A549 (cell line): ENCODE measurements around the gene POLD2. TPM values are rescaled to one million over a fixed set of nuclear protein-coding genes. Genes with fewer than 3 reads are reported as not detected.

Source experiments
- ATAC-seq, 2 experiments: fragments of 200-7000 bp in 1 of 2; fragments of >200 bp in 1 of 2; cut with Nextera tagmentation in 1 of 2; cut with Tn5 transposase in 1 of 2; 3 replicates each; pipeline versions ENCODE4 v1.8.0 to v1.9.1; 2018 to 2020; ENCODE audit warnings: mild to moderate bottlenecking in 1 of 2, moderate library complexity in 1 of 2
- CTCF ChIA-PET: fragments of 300-600 bp; sonication (Branson Sonifier 250); formaldehyde crosslinking; extraction: SDS; loops from one replicate; lab custom pipeline; 2021; ENCODE audit warnings: antibody characterized with exemption, inconsistent platforms; lab: Yijun Ruan, JAX
- POLR2A ChIA-PET: fragments of 350-600 bp; formaldehyde crosslinking; extraction: SDS; loops from one replicate; lab custom pipeline; 2021; ENCODE audit warnings: antibody characterized with exemption, inconsistent platforms; lab: Yijun Ruan, JAX
- DNase-seq, 2 experiments: peaks; one replicate each; pipeline versions ENCODE4 v3.0.0 to v3.0.0-alpha.2; 2011 to 2016; ENCODE audit warnings: low read depth in 1 of 2, low spot score in 1 of 2
- FAIRE-seq: peaks from 2 replicates; lab custom pipeline; 2011; peaks lifted over from hg19 to GRCh38; lab: Jason Lieb, UNC
- H3K27ac ChIP-seq, 2 experiments: fragments of >200 bp; sonication (Bioruptor Twin); formaldehyde crosslinking; 3 replicates each; pipeline ENCODE4 v1.5.1; 2016 to 2017
- H3K4me1 ChIP-seq: fragments of >200 bp; sonication (Bioruptor Twin); formaldehyde crosslinking; 3 replicates; pipeline ENCODE4 v1.6.1; 2016
- H3K4me2 ChIP-seq: fragments of >200 bp; sonication (Bioruptor Twin); formaldehyde crosslinking; 3 replicates; pipeline ENCODE4 v1.6.1; 2016
- H3K4me3 ChIP-seq: fragments of >200 bp; sonication (Bioruptor Twin); formaldehyde crosslinking; 3 replicates; pipeline ENCODE4 v1.5.1; 2016
- H3K9me3 ChIP-seq: fragments of >200 bp; sonication (Bioruptor Twin); formaldehyde crosslinking; 3 replicates; pipeline ENCODE4 v1.6.1; 2016
- ATOH8 ChIP-seq: fragments of 250-450 bp; sonication (Bioruptor Pico); IDR thresholded peaks from 2 replicates; pipeline ENCODE4 v1.5.0; 2020; ENCODE audit warnings: low read depth, mild to moderate bottlenecking, moderate library complexity
- CHD2 ChIP-seq: fragments of 150-350 bp; IDR thresholded peaks from 2 replicates; pipeline ENCODE4 v1.6.1; 2014; ENCODE audit warnings: low read length; ENCODE audit not compliant: partially characterized antibody
- ESRRA ChIP-seq: fragments of 150-350 bp; IDR thresholded peaks from 2 replicates; pipeline ENCODE4 v1.6.1; 2014; ENCODE audit warnings: mild to moderate bottlenecking, low read length, borderline replicate concordance
- FOSL2 ChIP-seq, 2 experiments: fragments of 450-650 bp in 1 of 2; fragments of >200 bp in 1 of 2; sonication (Bioruptor Twin) in 1 of 2; formaldehyde crosslinking; IDR thresholded peaks; 2 replicates each; pipeline versions ENCODE4 v1.5.0 to v1.6.1; 2016 to 2020; ENCODE audit warnings: mild to moderate bottlenecking in 1 of 2, moderate library complexity in 1 of 2
- HMGXB4 ChIP-seq: fragments of 250-450 bp; sonication (Bioruptor Pico); IDR thresholded peaks from 2 replicates; pipeline ENCODE4 v1.5.0; 2021; ENCODE audit warnings: mild to moderate bottlenecking, moderate library complexity, borderline replicate concordance
- PHF8 ChIP-seq: fragments of 200-600 bp; sonication (generic); IDR thresholded peaks from 2 replicates; pipeline ENCODE4 v1.6.1; 2016; ENCODE audit warnings: low read depth, mild to moderate bottlenecking, antibody characterized with exemption, moderate library complexity, borderline replicate concordance
- RCOR1 ChIP-seq: fragments of 150-350 bp; IDR thresholded peaks from 2 replicates; pipeline ENCODE4 v1.6.1; 2014; ENCODE audit warnings: antibody characterized with exemption, low read length, low read depth
- REST ChIP-seq: fragments of 200-600 bp; sonication (generic); IDR thresholded peaks from 2 replicates; pipeline ENCODE4 v1.6.1; 2016; ENCODE audit warnings: antibody characterized with exemption, mild to moderate bottlenecking, moderate library complexity
- SMC3 ChIP-seq: fragments of >200 bp; sonication (Bioruptor Twin); formaldehyde crosslinking; IDR thresholded peaks from 3 replicates; pipeline ENCODE4 v1.6.1; 2018; ENCODE audit warnings: inconsistent platforms
- SREBF2 ChIP-seq: fragments of 450-650 bp; IDR thresholded peaks from 2 replicates; pipeline ENCODE4 v1.6.1; 2014; ENCODE audit warnings: mild to moderate bottlenecking, moderate library complexity
- TFCP2L1 ChIP-seq: fragments of 250-450 bp; sonication (Bioruptor Pico); IDR thresholded peaks from 2 replicates; pipeline ENCODE4 v1.5.0; 2021; ENCODE audit warnings: mild to moderate bottlenecking
- ZFP36 ChIP-seq: fragments of 450-650 bp; IDR thresholded peaks from 2 replicates; pipeline ENCODE4 v1.6.1; 2014; ENCODE audit warnings: borderline replicate concordance; ENCODE audit not compliant: partially characterized antibody
- ZSCAN20 ChIP-seq: fragments of 250-450 bp; sonication (Bioruptor Pico); IDR thresholded peaks from 2 replicates; pipeline ENCODE4 v1.8.0; 2022; ENCODE audit warnings: mild to moderate bottlenecking, moderate library complexity
- whole genome bisulfite sequencing: methylation state at CpG from one replicate; pipeline ENCODE4 v1.1.6; 2017; ENCODE audit errors: missing lambda C conversion rate; 5-methylcytosine and 5-hydroxymethylcytosine counted together
- polyA plus RNA-seq, 4 experiments: library from polyadenylated mRNA; depleted of rRNA in 3 of 4; stranded (reverse); fragments of >200 nt; fragmentation: RNase III in 1 of 4; extraction: RNeasy Plus Mini Kit Qiagen cat#74134 plus additional on column Dnase treatment in 1 of 4; gene quantifications; 2 replicates in 3 of 4; 3 replicates in 1 of 4; pipeline ENCODE4 v1.2.3, GENCODE V29; 2011 to 2017
- TF ChIP-seq, protein P1 (sequence below): fragments of 150-350 bp; IDR thresholded peaks from 2 replicates; pipeline ENCODE4 v1.6.1; 2014; ENCODE audit warnings: low read depth, mild to moderate bottlenecking, low read length
- TF ChIP-seq, protein P2 (sequence below): fragments of >200 bp; sonication (Bioruptor Twin); formaldehyde crosslinking; IDR thresholded peaks from 3 replicates; pipeline ENCODE4 v1.6.1; 2016
- TF ChIP-seq, protein P3 (sequence below): IDR thresholded peaks from 2 replicates; pipeline ENCODE4 v1.6.1; 2012

Gene POLD2
- polyA plus RNA-seq, 2 of the 4 experiments (the other 2 are of a cell fraction) = 126 to 138 TPM

- CTCF ChIA-PET = interaction anchor here (0.8 to 1.1 kb wide), 2 partner anchors 10 to 20 kb away, joined by 3 to 4 read pairs; no protein-coding TSS in a partner anchor
- WGBS = 57% methylated on average over 3 of the region's 3 CpGs
- Histone ChIP-seq H3K4me2 (no peak overlapping the region), H3K4me1 (0 out of 3 replicates have a peak, but pooled peaks cover 4% of the 10 kb centered on the region), H3K4me3 (no peak overlapping the region), H3K27ac (no peak overlapping the region), H3K9me3 (no peaks in the 10 kb centered on the region)
- FAIRE-seq (no peak), ATAC-seq (no peak), DNase-seq (no peak)
- POLR2A ChIA-PET = no interaction called here
- no peak for TF ChIP-seq SMC3
- TF ChIP-seq ATOH8 (CRISPR knock-in tag) = no peak
- TF ChIP-seq SREBF2 = no peak
- no peak for TF ChIP-seq ESRRA
Observed at GRCh38 chr7:44095781-44096180, 27.6 kb downstream of the POLD2 start.

DNA sequence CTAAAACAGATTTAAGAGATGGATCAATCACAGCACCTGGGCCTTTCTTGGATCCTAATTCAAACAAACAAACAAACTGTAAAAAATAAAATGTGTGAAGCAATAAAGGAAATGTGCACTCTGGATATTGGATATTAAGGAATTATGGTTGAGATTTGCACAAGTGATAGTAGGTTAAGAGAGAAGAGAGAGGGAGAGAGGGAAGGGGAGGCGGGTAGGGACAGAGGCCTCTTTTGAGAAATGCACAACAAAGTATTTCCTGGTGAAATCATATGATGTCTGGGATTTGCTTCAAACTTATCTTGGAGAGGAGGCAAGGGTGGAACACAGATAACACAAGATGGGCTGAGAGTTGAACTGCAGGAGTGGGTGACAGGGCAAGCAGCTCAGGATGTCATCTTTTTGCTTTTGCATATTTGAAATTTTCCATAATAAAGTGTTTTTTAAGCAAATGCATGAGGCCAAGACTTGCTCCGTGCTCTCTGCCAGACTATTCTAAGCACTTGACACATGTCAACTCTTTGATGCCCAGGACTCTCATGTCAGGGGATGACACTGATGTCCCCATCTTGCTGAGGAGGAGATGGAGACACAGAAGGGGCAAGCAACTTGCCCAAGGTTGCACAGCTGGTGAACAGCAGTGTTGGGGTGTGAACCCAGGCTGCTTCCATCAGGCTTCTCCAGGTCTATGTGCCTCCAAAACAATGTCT lies 28.3 kb downstream of the POLD2 start:
- no peak for ATAC-seq
- H3K4me2 ChIP-seq = no peak overlapping the region
- POLR2A ChIA-PET = no interaction called here
- H3K27ac ChIP-seq = no peak overlapping the region
- CTCF ChIA-PET = interaction anchor here (0.5 to 1.1 kb wide), 2 partner anchors 9 to 373 kb away, joined by 3 to 5 read pairs; no protein-coding TSS in a partner anchor
- FAIRE-seq = no peak
- no peaks in the 10 kb centered on the region for H3K4me1 ChIP-seq
- TF ChIP-seq FOSL2 (IDR thresholded peaks at IDR 0.05) (no peak), FOSL2 (CRISPR knock-in tag; IDR thresholded peaks at IDR 0.05) (no peak), TFCP2L1 (CRISPR knock-in tag) (no peak), SREBF2 (no peak), HMGXB4 (CRISPR knock-in tag) (no peak), CHD2 (no peak), RCOR1 (no peak), REST (no peak), ZSCAN20 (CRISPR knock-in tag) (no peak), PHF8 (no peak), ESRRA (no peak), ZFP36 (no peak)
- TF ChIP-seq, protein P1, sequence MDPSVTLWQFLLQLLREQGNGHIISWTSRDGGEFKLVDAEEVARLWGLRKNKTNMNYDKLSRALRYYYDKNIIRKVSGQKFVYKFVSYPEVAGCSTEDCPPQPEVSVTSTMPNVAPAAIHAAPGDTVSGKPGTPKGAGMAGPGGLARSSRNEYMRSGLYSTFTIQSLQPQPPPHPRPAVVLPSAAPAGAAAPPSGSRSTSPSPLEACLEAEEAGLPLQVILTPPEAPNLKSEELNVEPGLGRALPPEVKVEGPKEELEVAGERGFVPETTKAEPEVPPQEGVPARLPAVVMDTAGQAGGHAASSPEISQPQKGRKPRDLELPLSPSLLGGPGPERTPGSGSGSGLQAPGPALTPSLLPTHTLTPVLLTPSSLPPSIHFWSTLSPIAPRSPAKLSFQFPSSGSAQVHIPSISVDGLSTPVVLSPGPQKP = no peak
- TF ChIP-seq, protein P2, sequence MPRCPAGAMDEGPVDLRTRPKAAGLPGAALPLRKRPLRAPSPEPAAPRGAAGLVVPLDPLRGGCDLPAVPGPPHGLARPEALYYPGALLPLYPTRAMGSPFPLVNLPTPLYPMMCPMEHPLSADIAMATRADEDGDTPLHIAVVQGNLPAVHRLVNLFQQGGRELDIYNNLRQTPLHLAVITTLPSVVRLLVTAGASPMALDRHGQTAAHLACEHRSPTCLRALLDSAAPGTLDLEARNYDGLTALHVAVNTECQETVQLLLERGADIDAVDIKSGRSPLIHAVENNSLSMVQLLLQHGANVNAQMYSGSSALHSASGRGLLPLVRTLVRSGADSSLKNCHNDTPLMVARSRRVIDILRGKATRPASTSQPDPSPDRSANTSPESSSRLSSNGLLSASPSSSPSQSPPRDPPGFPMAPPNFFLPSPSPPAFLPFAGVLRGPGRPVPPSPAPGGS = no peak
- TF ChIP-seq, protein P3, sequence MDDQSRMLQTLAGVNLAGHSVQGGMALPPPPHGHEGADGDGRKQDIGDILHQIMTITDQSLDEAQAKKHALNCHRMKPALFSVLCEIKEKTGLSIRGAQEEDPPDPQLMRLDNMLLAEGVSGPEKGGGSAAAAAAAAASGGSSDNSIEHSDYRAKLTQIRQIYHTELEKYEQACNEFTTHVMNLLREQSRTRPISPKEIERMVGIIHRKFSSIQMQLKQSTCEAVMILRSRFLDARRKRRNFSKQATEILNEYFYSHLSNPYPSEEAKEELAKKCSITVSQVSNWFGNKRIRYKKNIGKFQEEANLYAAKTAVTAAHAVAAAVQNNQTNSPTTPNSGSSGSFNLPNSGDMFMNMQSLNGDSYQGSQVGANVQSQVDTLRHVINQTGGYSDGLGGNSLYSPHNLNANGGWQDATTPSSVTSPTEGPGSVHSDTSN = no peak
- TF ChIP-seq, all 56 proteins: peak for 0
- WGBS = 57% methylated on average over 2 of the region's 2 CpGs
- Histone ChIP-seq H3K4me3 (no peak overlapping the region), H3K9me3 (no peaks in the 10 kb centered on the region)
- DNase-seq = no peak
